Fibroblast of lung (primary cell): ENCODE results near the gene TIMM44. TPM values are rescaled to one million over a fixed set of nuclear protein-coding genes. Genes with fewer than 3 reads are reported as not detected.
"Not testable (repeated sequence)": the region's sequence is repeated elsewhere in the genome, so short reads cannot be mapped to it uniquely, and the experiment has no call there.

ENCODE experiments used
- DNase-seq, 2 donors: peaks; one replicate each; pipeline versions ENCODE4 v3.0.0 to v3.0.0-alpha.2; 2010; ENCODE audit warnings: low read depth in 2 of 2
- H2AFZ ChIP-seq: 2 replicates; pipeline ENCODE4 v1.5.1; 2012; ENCODE audit warnings: low read length, control low read depth, inconsistent platforms
- H3K27ac ChIP-seq: 2 replicates; pipeline ENCODE4 v1.5.1; 2011; ENCODE audit warnings: low read length, control low read depth; ENCODE audit not compliant: insufficient read depth
- H3K27me3 ChIP-seq: 2 replicates; pipeline ENCODE4 v1.5.1; 2011; ENCODE audit warnings: mild to moderate bottlenecking, low read length; ENCODE audit not compliant: control insufficient read depth, insufficient read depth
- H3K36me3 ChIP-seq: 2 replicates; pipeline ENCODE4 v1.5.1; 2011; ENCODE audit warnings: low read length; ENCODE audit not compliant: control insufficient read depth, insufficient read depth
- H3K4me1 ChIP-seq: 2 replicates; pipeline ENCODE4 v1.5.1; 2011; ENCODE audit warnings: low read length; ENCODE audit not compliant: control insufficient read depth, insufficient read depth; ENCODE audit errors: extremely low read depth
- H3K4me2 ChIP-seq: 2 replicates; pipeline ENCODE4 v1.5.1; 2011; ENCODE audit warnings: low read length, control low read depth; ENCODE audit not compliant: insufficient read depth; ENCODE audit errors: extremely low read depth
- H3K4me3 ChIP-seq, 4 experiments: fragments of 200-600 bp in 1 of 4; sonication (generic) in 1 of 4; replicated peaks in 1 of 4; 2 replicates each; pipeline ENCODE4 v1.5.1; 2011 to 2016; ENCODE audit warnings: low read length in 4 of 4, low read depth in 3 of 4, mild to moderate bottlenecking in 3 of 4, control low read depth in 2 of 4, inconsistent platforms in 1 of 4, mixed read lengths in 1 of 4; ENCODE audit not compliant: insufficient read depth in 1 of 4; ENCODE audit errors: control extremely low read depth in 1 of 4
- H3K79me2 ChIP-seq: 2 replicates; pipeline ENCODE4 v1.5.1; 2012; ENCODE audit warnings: mild to moderate bottlenecking, low read length, inconsistent platforms; ENCODE audit not compliant: control insufficient read depth, insufficient read depth
- H3K9ac ChIP-seq: 2 replicates; pipeline ENCODE4 v1.5.1; 2011; ENCODE audit warnings: mild to moderate bottlenecking, low read length, control low read depth; ENCODE audit not compliant: insufficient read depth
- H3K9me3 ChIP-seq: 2 replicates; pipeline ENCODE4 v1.5.1; 2012; ENCODE audit warnings: low read depth, low read length; ENCODE audit not compliant: control insufficient read depth, insufficient read depth
- H4K20me1 ChIP-seq: 2 replicates; pipeline ENCODE4 v1.5.1; 2011; ENCODE audit warnings: low read length; ENCODE audit not compliant: control insufficient read depth, insufficient read depth; ENCODE audit errors: extremely low read depth
- EZH2 ChIP-seq: IDR thresholded peaks from 2 replicates; pipeline ENCODE4 v1.5.1; 2012; ENCODE audit warnings: low read length, control low read depth, mild to moderate bottlenecking; ENCODE audit errors: missing control alignments
- polyA plus RNA-seq, 2 donors: library from polyadenylated mRNA; depleted of rRNA in 1 of 2; stranded (reverse) in 1 of 2; unstranded in 1 of 2; fragments of >200 nt; gene quantifications; 2 replicates each; pipeline ENCODE4 v1.2.1, GENCODE V29; 2011 to 2012; ENCODE audit warnings: missing spikeins in 1 of 2
- total RNA-seq: library from RNA; depleted of rRNA; stranded (reverse); fragments of >200 nt; gene quantifications from 2 replicates; pipeline ENCODE4 v1.2.1, GENCODE V29; 2014
- TF ChIP-seq, protein P1 (sequence below), 2 donors: IDR thresholded peaks in 1 of 2; conservative IDR thresholded peaks in 1 of 2; 1 replicate in 1 of 2; 2 replicates in 1 of 2; pipeline ENCODE4 v1.5.1; 2011 to 2012; ENCODE audit warnings: low read length in 2 of 2, control low read depth in 1 of 2, inconsistent platforms in 1 of 2, low read depth in 1 of 2, mild to moderate bottlenecking in 1 of 2

TIMM44 gene
- total and polyA plus RNA-seq, 2 donors (not counting 1 experiment from before 2014, with no cell fraction given), result 29.5 to 56.1 TPM

DNA sequence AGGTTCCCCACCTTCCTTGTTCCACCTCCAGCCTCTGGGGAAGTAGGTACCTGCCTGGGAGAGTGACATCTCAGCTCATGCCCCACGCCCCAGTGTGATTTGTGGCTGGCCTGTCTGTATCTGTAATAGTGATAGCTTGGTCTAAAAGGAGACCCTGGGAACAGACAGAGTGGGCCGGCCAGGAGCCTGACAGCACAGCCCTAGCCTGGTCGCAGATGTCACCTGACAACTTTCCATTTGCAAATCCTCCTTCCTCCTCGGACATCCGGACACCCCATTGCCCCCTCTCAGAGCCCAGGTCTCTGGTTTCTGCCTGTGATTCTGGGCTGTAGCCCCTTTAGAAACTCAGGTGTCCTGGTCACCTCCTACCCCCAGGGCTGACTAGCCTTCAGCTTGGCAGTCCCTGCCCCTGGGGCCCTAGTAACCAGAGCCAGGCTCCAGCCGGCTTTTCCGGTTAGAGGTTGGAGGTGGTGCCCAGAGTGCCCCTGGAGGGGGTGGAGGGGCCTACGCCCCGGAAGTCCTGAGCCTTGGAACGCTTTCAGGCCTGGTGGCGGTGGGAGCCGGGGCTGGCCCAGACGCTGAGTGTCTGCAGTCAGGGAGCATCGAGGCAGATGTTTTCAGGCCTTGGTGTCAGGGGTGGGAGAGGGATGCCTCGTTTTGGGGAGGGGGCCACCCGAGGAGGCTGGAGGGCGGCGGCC, 48.7 kb downstream of the TIMM44 start:
- H3K4me2 ChIP-seq, result no peak overlapping the region
- no peak overlapping the region for H2AFZ ChIP-seq
- H3K27me3 ChIP-seq, result no peaks in the 10 kb centered on the region
- H3K9ac ChIP-seq, result no peak overlapping the region
- peaks cover under 1% of the 10 kb centered on the region for H3K36me3 ChIP-seq
- H3K9me3 ChIP-seq, result no peaks in the 10 kb centered on the region
- no peaks in the 10 kb centered on the region for H4K20me1 ChIP-seq
- H3K4me3 ChIP-seq, result no peak overlapping the region
- no peaks in the 10 kb centered on the region for H3K4me1 ChIP-seq
- no peak overlapping the region for H3K27ac ChIP-seq
- TF ChIP-seq EZH2, result no peak
- TF ChIP-seq, protein P1, sequence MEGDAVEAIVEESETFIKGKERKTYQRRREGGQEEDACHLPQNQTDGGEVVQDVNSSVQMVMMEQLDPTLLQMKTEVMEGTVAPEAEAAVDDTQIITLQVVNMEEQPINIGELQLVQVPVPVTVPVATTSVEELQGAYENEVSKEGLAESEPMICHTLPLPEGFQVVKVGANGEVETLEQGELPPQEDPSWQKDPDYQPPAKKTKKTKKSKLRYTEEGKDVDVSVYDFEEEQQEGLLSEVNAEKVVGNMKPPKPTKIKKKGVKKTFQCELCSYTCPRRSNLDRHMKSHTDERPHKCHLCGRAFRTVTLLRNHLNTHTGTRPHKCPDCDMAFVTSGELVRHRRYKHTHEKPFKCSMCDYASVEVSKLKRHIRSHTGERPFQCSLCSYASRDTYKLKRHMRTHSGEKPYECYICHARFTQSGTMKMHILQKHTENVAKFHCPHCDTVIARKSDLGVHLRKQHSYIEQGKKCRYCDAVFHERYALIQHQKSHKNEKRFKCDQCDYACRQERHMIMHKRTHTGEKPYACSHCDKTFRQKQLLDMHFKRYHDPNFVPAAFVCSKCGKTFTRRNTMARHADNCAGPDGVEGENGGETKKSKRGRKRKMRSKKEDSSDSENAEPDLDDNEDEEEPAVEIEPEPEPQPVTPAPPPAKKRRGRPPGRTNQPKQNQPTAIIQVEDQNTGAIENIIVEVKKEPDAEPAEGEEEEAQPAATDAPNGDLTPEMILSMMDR (conservative IDR thresholded peaks at IDR 0.05 in 1 of 2, IDR thresholded peaks at IDR 0.05 in 1 of 2; ENCODE audit: low read depth in 1 of 2, low read length in 2 of 2), result no peak
- DNase-seq, result no peak
- no peaks in the 10 kb centered on the region for H3K79me2 ChIP-seq

DNA sequence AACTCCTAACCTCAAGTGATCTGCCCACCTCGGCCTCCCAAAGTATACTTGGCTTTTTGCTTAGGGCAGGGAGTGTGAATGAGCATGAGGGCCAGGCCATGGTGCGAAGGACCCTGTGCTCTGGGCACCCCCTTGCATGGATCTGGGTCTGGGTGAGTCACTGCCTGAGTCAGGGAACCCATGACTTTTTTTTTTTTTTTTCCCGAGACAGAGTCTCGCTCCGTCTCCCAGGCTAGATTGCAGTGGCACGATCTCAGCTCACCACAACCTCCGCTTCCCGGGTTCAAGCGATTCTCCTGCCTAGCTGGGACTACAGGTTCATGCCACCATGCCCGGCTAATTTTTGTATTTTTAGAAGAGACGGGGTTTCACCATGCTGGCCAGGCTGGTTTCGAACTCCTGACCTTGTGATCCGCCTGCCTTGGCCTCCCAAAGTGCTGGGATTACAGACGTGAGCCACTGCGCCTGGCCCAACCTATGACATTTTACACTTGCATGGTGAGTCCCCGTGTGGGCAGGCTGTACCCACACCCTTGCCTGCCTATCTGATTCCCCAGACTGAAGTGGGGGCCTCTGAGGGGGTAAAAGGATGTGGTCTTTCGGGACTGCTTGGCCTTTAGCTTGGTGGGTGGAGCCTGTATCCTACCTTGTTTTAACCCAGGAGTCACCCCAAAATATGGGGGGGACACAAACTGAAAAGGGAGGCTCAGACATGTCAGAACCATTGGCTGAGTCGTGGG, 49.9 kb downstream of the TIMM44 start:
- peak; percentile 48 to 69 for DNase-seq
- not testable (repeated sequence) for H3K27ac ChIP-seq, H3K79me2 ChIP-seq, H3K4me1 ChIP-seq, H3K9ac ChIP-seq, H3K4me2 ChIP-seq, H3K27me3 ChIP-seq, H3K9me3 ChIP-seq, H2AFZ ChIP-seq, H3K36me3 ChIP-seq, H3K4me3 ChIP-seq, H4K20me1 ChIP-seq

DNA sequence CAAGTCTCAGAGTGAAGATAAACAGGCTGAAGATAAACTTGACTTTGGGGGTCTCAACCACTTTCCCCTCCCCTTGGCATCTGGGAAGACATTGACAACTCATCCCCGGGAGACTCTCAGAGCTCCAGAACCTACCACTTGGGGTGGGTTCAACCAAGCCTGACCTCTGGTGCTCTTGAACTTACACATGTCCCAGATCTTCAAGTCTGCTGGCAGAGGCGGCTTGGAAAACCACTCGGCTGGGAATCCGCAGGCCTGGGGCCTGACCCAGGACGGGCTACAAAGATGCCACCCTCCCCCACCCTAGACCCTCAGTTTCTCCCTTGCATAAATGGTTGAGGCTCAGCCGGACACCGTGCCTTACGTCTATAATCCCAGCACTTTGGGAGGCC, 54.6 kb downstream of the TIMM44 start:
- H3K4me2 ChIP-seq, result peak overlapping the region; percentile 87
- no peak for TF ChIP-seq EZH2
- TF ChIP-seq, protein P1 (conservative IDR thresholded peaks at IDR 0.05 in 1 of 2, IDR thresholded peaks at IDR 0.05 in 1 of 2; ENCODE audit: low read depth in 1 of 2, low read length in 2 of 2), result no peak
- H3K9ac ChIP-seq, result peak overlapping the region; percentile 80
- no peaks in the 10 kb centered on the region for H3K36me3 ChIP-seq
- peak overlapping the region; percentile 44 to 79 (median 56) for H3K4me3 ChIP-seq
- peak overlapping the region; percentile 65 for H2AFZ ChIP-seq
- no peaks in the 10 kb centered on the region for H3K79me2 ChIP-seq
- H3K4me1 ChIP-seq, result no peaks in the 10 kb centered on the region
- no peak for DNase-seq
- no peaks in the 10 kb centered on the region for H3K9me3 ChIP-seq
- peak overlapping the region; percentile 51 for H3K27ac ChIP-seq
- no peaks in the 10 kb centered on the region for H4K20me1 ChIP-seq
- no peaks in the 10 kb centered on the region for H3K27me3 ChIP-seq
